CD4-positive, alpha-beta T cell (primary cell): ENCODE results near the gene SIGLECL1. TPM values are rescaled to one million over a fixed set of nuclear protein-coding genes. Genes with fewer than 3 reads are reported as not detected.

Experiments used
- ATAC-seq: fragments of 200-7000 bp; cut with Tn5 transposase; one replicate; pipeline ENCODE4 v1.10.0; 2022; ENCODE audit warnings: mild to moderate bottlenecking; ENCODE audit not compliant: poor library complexity
- CTCF ChIA-PET: fragments of 350-600 bp; sonication (Branson Sonifier 250); formaldehyde crosslinking; loops from one replicate; lab custom pipeline; 2021; ENCODE audit warnings: antibody characterized with exemption, inconsistent platforms; lab: Charles Lee
- POLR2A ChIA-PET: fragments of 350-600 bp; sonication (Branson Sonifier 250); formaldehyde crosslinking; loops from one replicate; lab custom pipeline; 2021; ENCODE audit warnings: antibody characterized with exemption, inconsistent platforms; lab: Charles Lee
- DNase-seq, 14 experiments: peaks; one replicate each; pipeline ENCODE4 v3.0.0-alpha.2; 2013 to 2020; ENCODE audit warnings: mixed read lengths in 2 of 14
- H3K27ac ChIP-seq, 2 donors: one replicate each; pipeline versions ENCODE4 v1.5.1 to v1.7.0; 2013; ENCODE audit warnings: low read length in 2 of 2, low read depth in 1 of 2, mild to moderate bottlenecking in 1 of 2
- H3K27me3 ChIP-seq, 2 experiments: 1 replicate in 1 of 2; 2 replicates in 1 of 2; pipeline versions ENCODE4 v1.6.1 to v1.7.0; 2013; ENCODE audit warnings: low read length in 2 of 2, control low read depth in 1 of 2, mild to moderate bottlenecking in 1 of 2, moderate library complexity in 1 of 2; ENCODE audit not compliant: insufficient read depth in 2 of 2, control insufficient read depth in 1 of 2
- H3K36me3 ChIP-seq: one replicate; pipeline ENCODE4 v1.6.1; 2013; ENCODE audit warnings: low read length, control low read depth; ENCODE audit not compliant: insufficient read depth
- H3K4me1 ChIP-seq: one replicate; pipeline ENCODE4 v1.6.1; 2013; ENCODE audit warnings: low read length, control low read depth; ENCODE audit not compliant: insufficient read depth
- H3K4me3 ChIP-seq: one replicate; pipeline ENCODE4 v1.5.1; 2013; ENCODE audit warnings: mild to moderate bottlenecking, low read length, moderate library complexity
- H3K9me3 ChIP-seq, 2 experiments: 1 replicate in 1 of 2; 2 replicates in 1 of 2; pipeline versions ENCODE4 v1.6.1 to v1.7.0; 2013; ENCODE audit warnings: low read length in 2 of 2, mild to moderate bottlenecking in 2 of 2, control low read depth in 1 of 2, moderate library complexity in 1 of 2; ENCODE audit not compliant: control insufficient read depth in 1 of 2, insufficient read depth in 1 of 2
- H3K27ac Mint-ChIP-seq: one replicate; pipeline ENCODE4 v1.8.0; 2020; ENCODE audit warnings: mixed read lengths
- H3K27me3 Mint-ChIP-seq: one replicate; pipeline ENCODE4 v1.8.0; 2021; ENCODE audit warnings: mixed read lengths
- H3K36me3 Mint-ChIP-seq: one replicate; pipeline ENCODE4 v1.8.0; 2021; ENCODE audit warnings: low read depth, mixed read lengths
- H3K4me1 Mint-ChIP-seq: one replicate; pipeline ENCODE4 v1.8.0; 2021; ENCODE audit warnings: low read depth, mixed read lengths
- H3K4me3 Mint-ChIP-seq: one replicate; pipeline ENCODE4 v1.8.0; 2020; ENCODE audit warnings: mild to moderate bottlenecking, mixed read lengths
- H3K9me3 Mint-ChIP-seq: one replicate; pipeline ENCODE4 v1.8.0; 2020; ENCODE audit warnings: mixed read lengths
- CTCF ChIP-seq: fragments of 200-600 bp; IDR thresholded peaks from one replicate; pipeline ENCODE4 v1.8.0; 2022; ENCODE audit warnings: antibody characterized with exemption, mild to moderate bottlenecking
- intact Hi-C, 2 experiments: fragments of 100-400 bp; cut with DNase I in 1 of 2; cut with micrococcal nuclease in 1 of 2; formaldehyde crosslinking; loops; one replicate each; pipeline versions ENCODE4 v1.15.1 to v1.9.0; 2023 to 2025; cut with DNase I, micrococcal nuclease
- polyA plus RNA-seq, 2 donors: library from polyadenylated mRNA; unstranded; fragments of 120-200 nt; gene quantifications; one replicate each; pipeline ENCODE4 v1.2.1, GENCODE V29; 2013
- total RNA-seq, 174 experiments: library from RNA in 2 of 174; stranded (reverse) in 2 of 174; gene quantifications; one replicate each; pipeline ENCODE4 v1.2.3 and lab custom pipeline; 2021 to 2026

SIGLECL1 gene
- total RNA-seq (not detected), total RNA-seq (lab: John Stamatoyannopoulos, UW) (0 to 0.19 (median 0) reads per million in 172 experiments)
- polyA plus RNA-seq (2013, experiment 1 of 2) = not detected
- not detected for polyA plus RNA-seq (2013, experiment 2 of 2)

- peaks cover 10% of the 10 kb centered on the region for H3K27me3 Mint-ChIP-seq
- ChIA-PET CTCF (no interaction called here), POLR2A (no interaction called here)
- no peak within 1 kb of the TSS for H3K27ac Mint-ChIP-seq
- ATAC-seq = no peak
- Histone ChIP-seq H3K4me3 (no peak within 1 kb of the TSS), H3K9me3 (peaks cover 0 to 11% of the 10 kb centered on the region in 2 experiments), H3K27ac (no peak within 1 kb of the TSS), H3K27me3 (no peaks in the 10 kb centered on the region), H3K36me3 (no peaks in the 10 kb centered on the region), H3K4me1 (peaks cover 3% of the 10 kb centered on the region)
- no peak for DNase-seq
- no peaks in the 10 kb centered on the region for H3K4me1 Mint-ChIP-seq
- TF ChIP-seq CTCF = no peak
- intact Hi-C loops = loop anchor here in 1 of 2 experiments (10.0 kb wide), 1 partner anchor 316 kb away; no protein-coding TSS in a partner anchor
- H3K9me3 Mint-ChIP-seq = no peaks in the 10 kb centered on the region
- H3K4me3 Mint-ChIP-seq = no peak within 1 kb of the TSS
- no peaks in the 10 kb centered on the region for H3K36me3 Mint-ChIP-seq
Observed at GRCh38 chr19:51250786-51251467, at the start of gene SIGLECL1. Gene SIGLECL1 (plus strand): TSS chr19:51251080. CDS start chr19:51264073, 12,993 bp downstream.

GRCh38 chr19:51201712-51202111 is 49.2 kb upstream of the SIGLECL1 start:
- Histone ChIP-seq H3K27ac (no peak overlapping the region), H3K4me1 (no peaks in the 10 kb centered on the region), H3K4me3 (no peak overlapping the region), H3K9me3 (no peaks in the 10 kb centered on the region), H3K36me3 (no peaks in the 10 kb centered on the region), H3K27me3 (peaks cover 5 to 9% of the 10 kb centered on the region in 2 experiments)
- intact Hi-C loops = no loop called here
- no peak for ATAC-seq
- no peaks in the 10 kb centered on the region for H3K9me3 Mint-ChIP-seq
- H3K4me3 Mint-ChIP-seq = no peak overlapping the region
- ChIA-PET CTCF (no interaction called here), POLR2A (no interaction called here)
- no peak for TF ChIP-seq CTCF
- H3K27me3 Mint-ChIP-seq = peaks cover 26% of the 10 kb centered on the region
- H3K36me3 Mint-ChIP-seq = no peaks in the 10 kb centered on the region
- no peak overlapping the region for H3K27ac Mint-ChIP-seq
- DNase-seq = no peak
- no peaks in the 10 kb centered on the region for H3K4me1 Mint-ChIP-seq

- H3K27me3 ChIP-seq = peaks cover 8 to 9% of the 10 kb centered on the region in 2 experiments
- ChIA-PET CTCF (no interaction called here), POLR2A (no interaction called here)
- Mint-ChIP-seq H3K36me3 (no peaks in the 10 kb centered on the region), H3K4me3 (no peak overlapping the region), H3K4me1 (no peaks in the 10 kb centered on the region), H3K27ac (no peak overlapping the region), H3K27me3 (peaks cover 35% of the 10 kb centered on the region), H3K9me3 (no peaks in the 10 kb centered on the region)
- H3K4me3 ChIP-seq = no peak overlapping the region
- H3K36me3 ChIP-seq = no peaks in the 10 kb centered on the region
- no peaks in the 10 kb centered on the region for H3K9me3 ChIP-seq
- DNase-seq = no peak
- no peak for ATAC-seq
- H3K4me1 ChIP-seq = no peaks in the 10 kb centered on the region
- intact Hi-C loops = no loop called here
- TF ChIP-seq CTCF = no peak
- H3K27ac ChIP-seq = no peak overlapping the region
Observed at GRCh38 chr19:51203916-51204315, 47.0 kb upstream of the SIGLECL1 start.
